Activated naive CD4-positive, alpha-beta T cell treated with anti-CD3 and anti-CD28 coated beads for 36 hours (primary cell): ENCODE measurements around the gene HNRNPA3. TPM values are rescaled to one million over a fixed set of nuclear protein-coding genes. Genes with fewer than 3 reads are reported as not detected.
"Not testable (repeated sequence)": the region's sequence is repeated elsewhere in the genome, so short reads cannot be mapped to it uniquely, and the experiment has no call there.

ENCODE experiments used
- CTCF ChIA-PET: fragments of 350-600 bp; sonication (Branson Sonifier 250); formaldehyde crosslinking; loops from one replicate; lab custom pipeline; 2021; ENCODE audit warnings: antibody characterized with exemption; lab: Charles Lee
- DNase-seq: peaks from one replicate; pipeline ENCODE4 v3.0.0-alpha.2; 2020
- H3K27ac Mint-ChIP-seq: one replicate; pipeline ENCODE4 v1.8.0; 2021; ENCODE audit warnings: mild to moderate bottlenecking, mixed read lengths
- H3K27me3 Mint-ChIP-seq: one replicate; pipeline ENCODE4 v1.8.0; 2021; ENCODE audit warnings: low read depth, mixed read lengths
- H3K36me3 Mint-ChIP-seq: one replicate; pipeline ENCODE4 v1.8.0; 2021; ENCODE audit warnings: low read depth, mixed read lengths
- H3K4me1 Mint-ChIP-seq: one replicate; pipeline ENCODE4 v1.8.0; 2021; ENCODE audit warnings: low read depth, mixed read lengths
- H3K4me3 Mint-ChIP-seq: one replicate; pipeline ENCODE4 v1.8.0; 2021; ENCODE audit warnings: mild to moderate bottlenecking, moderate library complexity, mixed read lengths
- H3K9me3 Mint-ChIP-seq: one replicate; pipeline ENCODE4 v1.8.0; 2021; ENCODE audit warnings: mixed read lengths
- intact Hi-C: fragments of 100-400 bp; cut with micrococcal nuclease; formaldehyde crosslinking; loops from one replicate; pipeline ENCODE4 v1.15.1; 2023
- total RNA-seq, 2 experiments: library from RNA; stranded (reverse); gene quantifications; one replicate each; pipeline ENCODE4 v1.2.3, GENCODE V29; 2021

Gene HNRNPA3
- total RNA-seq, 2 experiments from 2014 or later: 312 to 340 TPM

DNA sequence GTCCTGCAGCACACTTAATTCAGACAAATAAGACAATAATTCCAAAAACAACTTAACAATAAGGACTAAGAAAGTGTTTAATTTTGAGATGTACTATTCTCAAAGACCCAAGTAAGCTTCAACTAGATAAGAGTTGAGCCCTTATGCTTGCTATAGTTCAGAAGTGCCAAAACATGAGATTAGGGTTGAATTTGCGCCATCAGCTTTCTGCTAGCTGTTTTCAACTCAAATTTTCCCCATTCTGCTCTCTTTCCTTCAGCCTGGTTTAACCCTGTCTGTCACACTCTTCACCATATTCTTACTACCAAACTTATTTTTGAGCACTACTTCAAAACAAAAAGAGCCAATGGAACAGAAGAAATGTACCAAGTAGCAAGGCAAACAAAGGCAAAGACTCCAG is 47.8 kb downstream of the HNRNPA3 start:
- Mint-ChIP-seq H3K9me3 (peaks cover 4% of the 10 kb centered on the region), H3K27me3 (no peaks in the 10 kb centered on the region), H3K36me3 (peaks cover 42% of the 10 kb centered on the region), H3K4me3 (peak overlapping the region; percentile 27), H3K27ac (peak overlapping the region; percentile 61), H3K4me1 (peaks cover 64% of the 10 kb centered on the region)
- intact Hi-C loops: no loop called here
- CTCF ChIA-PET: interaction anchor here (0.5 to 1.3 kb wide), 5 partner anchors 8 to 463 kb away, joined by 3 to 5 read pairs (median 4); partner anchors contain the start of gene HNRNPA3
- no peak for DNase-seq

DNA sequence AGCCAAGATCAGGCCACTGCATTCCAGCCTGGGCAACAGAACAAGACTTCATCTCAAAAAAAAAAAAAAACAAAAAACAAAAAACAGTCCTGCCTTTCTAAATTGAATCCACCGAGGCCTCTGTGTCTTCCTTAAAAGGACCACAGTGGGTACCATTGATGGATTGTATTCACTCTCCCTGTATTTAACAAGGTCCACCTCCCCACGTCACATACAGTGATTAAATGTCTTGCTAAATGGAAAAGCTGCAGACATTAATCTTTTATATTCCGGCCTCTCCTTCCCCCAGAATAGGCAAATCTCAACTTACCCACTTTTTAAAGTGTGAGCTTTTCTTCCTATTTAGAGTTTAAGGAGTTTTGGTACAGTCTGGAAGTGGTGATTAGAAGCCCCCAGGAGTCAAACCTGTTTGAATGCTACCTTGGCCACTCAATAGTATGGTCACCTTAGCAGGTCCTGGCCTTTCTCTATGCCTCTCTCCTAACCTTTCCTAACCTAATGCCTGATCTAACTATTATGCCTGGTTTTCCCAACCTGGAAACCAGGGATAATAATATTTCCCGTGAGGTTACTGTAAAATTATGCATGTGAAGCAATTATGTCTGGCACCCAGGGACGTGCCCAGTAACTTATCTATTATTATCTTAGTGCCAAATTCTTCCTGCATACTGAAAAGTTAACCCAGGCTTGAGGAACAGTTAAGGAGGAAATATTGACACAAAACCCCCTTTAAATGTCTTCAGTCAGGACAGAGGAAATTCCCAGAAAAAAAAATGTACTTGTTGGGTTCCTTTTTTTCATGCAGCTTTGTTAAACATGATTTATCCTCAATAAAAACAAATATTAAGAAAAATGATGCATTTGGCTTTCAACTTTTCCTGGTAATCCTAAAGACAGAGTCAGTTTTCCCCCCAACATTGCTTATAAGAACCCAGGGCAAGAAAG is 48.8 kb downstream of the HNRNPA3 start:
- intact Hi-C loops: no loop called here
- peaks cover 63% of the 10 kb centered on the region for H3K4me1 Mint-ChIP-seq
- peaks cover 42% of the 10 kb centered on the region for H3K36me3 Mint-ChIP-seq

DNA sequence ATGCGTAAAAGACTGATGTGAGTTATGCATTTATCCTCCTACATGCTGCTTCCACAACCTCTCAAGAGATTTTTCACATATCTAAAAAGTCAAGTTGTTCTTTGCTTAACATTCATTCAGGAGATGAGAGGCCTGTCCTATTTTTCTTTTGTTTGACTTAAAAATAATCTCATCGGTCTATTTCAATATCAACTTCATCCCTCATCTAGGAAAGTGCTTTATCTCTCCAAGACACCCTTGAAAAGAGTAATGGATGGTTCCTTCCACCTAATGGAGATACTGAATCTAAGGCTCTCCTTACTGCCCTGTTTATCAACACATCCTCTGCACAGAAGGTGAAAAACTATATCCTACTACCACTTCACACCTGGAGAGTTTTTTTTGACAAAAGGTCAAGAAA is 49.5 kb downstream of the HNRNPA3 start:
- peaks cover 62% of the 10 kb centered on the region for H3K4me1 Mint-ChIP-seq
- H3K27me3 Mint-ChIP-seq: no peaks in the 10 kb centered on the region
- intact Hi-C loops: no loop called here
- DNase-seq: no peak
- CTCF ChIA-PET: interaction anchor here (1.1 to 4.4 kb wide), 4 partner anchors 30 to 101 kb away, joined by 3 to 67 read pairs (median 9); no protein-coding TSS in a partner anchor
- peak overlapping the region; percentile 93 for H3K27ac Mint-ChIP-seq
- H3K4me3 Mint-ChIP-seq: peak overlapping the region; percentile 92
- H3K36me3 Mint-ChIP-seq: peaks cover 42% of the 10 kb centered on the region
- H3K9me3 Mint-ChIP-seq: peaks cover 4% of the 10 kb centered on the region

More for the DNA sequence above, 48.8 kb downstream of the HNRNPA3 start:
- Mint-ChIP-seq H3K27ac (peak overlapping the region; percentile 93), H3K9me3 (peaks cover 4% of the 10 kb centered on the region), H3K4me3 (peak overlapping the region; percentile 92), H3K27me3 (no peaks in the 10 kb centered on the region)
- CTCF ChIA-PET: interaction anchor here (0.7 to 2.6 kb wide), 7 partner anchors 9 to 73 kb away, joined by 3 to 12 read pairs (median 4); partner anchors contain the start of gene HNRNPA3
- no peak for DNase-seq

DNA sequence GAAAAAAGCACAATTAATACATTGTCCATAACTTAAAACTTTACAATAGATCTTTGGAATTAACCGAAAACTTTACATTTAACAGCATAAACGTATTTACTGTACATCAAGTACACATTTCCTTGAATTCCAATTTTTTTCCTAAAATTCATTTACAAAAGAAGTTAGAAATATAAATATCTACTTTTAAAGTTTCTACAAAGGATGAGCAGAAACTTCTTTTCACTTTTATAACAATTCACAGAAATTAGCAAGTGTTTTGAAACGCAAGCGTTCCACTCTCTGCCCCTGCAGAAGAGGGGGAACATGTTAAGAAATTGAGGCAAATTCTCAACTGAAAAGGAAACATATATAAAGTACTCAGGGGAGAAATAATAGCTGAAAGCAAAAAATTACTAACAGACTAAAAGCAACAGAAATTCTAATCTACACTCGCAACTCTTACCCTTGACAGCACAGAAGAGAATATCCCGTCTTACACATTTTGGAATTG is 50.4 kb downstream of the HNRNPA3 start:
- Mint-ChIP-seq H3K36me3 (peaks cover 34% of the 10 kb centered on the region), H3K9me3 (peaks cover 4% of the 10 kb centered on the region), H3K27ac (peak overlapping the region; percentile 93), H3K4me1 (peaks cover 58% of the 10 kb centered on the region), H3K27me3 (no peaks in the 10 kb centered on the region), H3K4me3 (peak overlapping the region; percentile 92)
- intact Hi-C loops: loop anchor here (1.0 kb wide), 6 partner anchors 11 to 153 kb away; no protein-coding TSS in a partner anchor
- DNase-seq: no peak
- CTCF ChIA-PET: interaction anchor here (0.6 to 4.4 kb wide), 20 partner anchors 8 to 151 kb away, joined by 3 to 67 read pairs (median 6); no protein-coding TSS in a partner anchor

DNA sequence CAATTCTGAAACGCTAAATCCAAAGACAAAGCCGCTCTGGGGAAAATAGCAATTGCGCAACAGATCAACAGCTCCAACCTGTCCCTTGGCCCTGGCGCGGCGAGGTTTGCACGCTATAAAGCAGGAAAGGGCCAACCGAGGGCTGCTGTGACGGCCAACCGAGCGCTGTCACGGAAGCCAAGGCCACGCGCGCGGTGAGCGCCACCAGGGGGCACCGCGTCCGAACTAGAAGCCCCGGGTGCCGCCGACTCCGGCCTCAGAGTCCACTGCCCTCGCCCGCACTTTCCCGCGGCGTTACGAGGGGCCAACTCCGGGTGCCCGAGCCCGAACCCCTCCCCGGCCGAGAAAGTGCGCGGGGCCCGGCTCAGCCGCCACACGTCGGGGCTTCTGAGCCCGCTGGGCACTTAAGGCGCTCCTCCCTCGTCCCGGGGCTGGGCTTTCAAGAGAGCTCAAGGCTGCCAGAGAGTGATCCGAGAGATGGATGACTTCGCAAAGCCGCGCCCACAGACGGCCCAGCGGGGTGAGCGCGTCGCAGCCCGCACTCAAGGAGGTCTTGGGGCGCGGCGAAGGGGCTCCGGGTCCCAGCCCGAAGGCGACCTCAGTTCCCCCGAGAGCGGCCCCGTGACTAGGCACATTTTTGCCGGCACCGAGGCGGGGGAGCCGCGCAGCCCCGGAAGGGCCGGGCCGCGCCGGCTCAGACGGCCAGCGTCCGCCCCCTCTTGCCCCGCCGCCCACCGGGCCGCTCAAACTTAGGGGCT is 51.0 kb downstream of the HNRNPA3 start:
- CTCF ChIA-PET: interaction anchor here (0.6 to 4.4 kb wide), 26 partner anchors 9 to 151 kb away, joined by 3 to 67 read pairs (median 6); no protein-coding TSS in a partner anchor
- no peaks in the 10 kb centered on the region for H3K9me3 Mint-ChIP-seq
- peak overlapping the region; percentile 99 for H3K27ac Mint-ChIP-seq
- peak overlapping the region; percentile 92 for H3K4me3 Mint-ChIP-seq
- H3K36me3 Mint-ChIP-seq: peaks cover 29% of the 10 kb centered on the region
- DNase-seq: peak; percentile 95
- H3K27me3 Mint-ChIP-seq: no peaks in the 10 kb centered on the region
- H3K4me1 Mint-ChIP-seq: peaks cover 53% of the 10 kb centered on the region
- intact Hi-C loops: loop anchor here (1.0 to 2.0 kb wide), 10 partner anchors 11 to 355 kb away; partner anchors contain the start of genes AGPS and HNRNPA3

DNA sequence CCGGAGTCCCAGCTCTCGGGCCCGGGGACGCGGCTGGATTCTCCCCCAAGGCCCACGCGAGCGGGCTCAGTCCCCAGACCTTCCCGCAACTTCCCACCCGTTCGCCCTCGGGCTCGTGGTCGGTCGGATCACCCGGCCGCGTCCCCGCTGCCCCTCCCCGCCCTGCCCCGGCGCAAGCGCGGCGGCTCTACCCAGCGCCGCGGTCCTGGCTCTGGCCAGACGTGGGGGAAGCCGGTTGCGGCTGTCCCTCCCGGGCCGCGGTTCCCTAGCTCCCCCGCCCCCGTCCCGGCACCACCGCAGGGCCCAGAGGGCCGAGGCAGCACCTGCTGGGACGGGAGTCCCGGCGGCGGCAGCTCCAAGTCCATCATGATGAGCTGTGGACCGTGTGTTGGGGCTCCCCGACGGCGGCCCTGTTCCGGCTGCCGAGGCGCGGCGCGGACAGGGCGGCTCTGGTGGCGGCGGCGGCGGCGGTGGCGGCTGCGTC is 51.7 kb downstream of the HNRNPA3 start:
- Mint-ChIP-seq H3K27me3 (no peaks in the 10 kb centered on the region), H3K4me3 (peak overlapping the region; percentile 92), H3K4me1 (peaks cover 47% of the 10 kb centered on the region), H3K27ac (peak overlapping the region; percentile 99), H3K9me3 (no peaks in the 10 kb centered on the region), H3K36me3 (peaks cover 23% of the 10 kb centered on the region)
- intact Hi-C loops: loop anchor here (1.0 to 2.0 kb wide), 4 partner anchors 52 to 355 kb away; partner anchors contain the start of genes AGPS and HNRNPA3
- CTCF ChIA-PET: interaction anchor here (0.6 to 4.4 kb wide), 31 partner anchors 8 to 150 kb away, joined by 3 to 67 read pairs (median 5); no protein-coding TSS in a partner anchor
- DNase-seq: no peak

DNA sequence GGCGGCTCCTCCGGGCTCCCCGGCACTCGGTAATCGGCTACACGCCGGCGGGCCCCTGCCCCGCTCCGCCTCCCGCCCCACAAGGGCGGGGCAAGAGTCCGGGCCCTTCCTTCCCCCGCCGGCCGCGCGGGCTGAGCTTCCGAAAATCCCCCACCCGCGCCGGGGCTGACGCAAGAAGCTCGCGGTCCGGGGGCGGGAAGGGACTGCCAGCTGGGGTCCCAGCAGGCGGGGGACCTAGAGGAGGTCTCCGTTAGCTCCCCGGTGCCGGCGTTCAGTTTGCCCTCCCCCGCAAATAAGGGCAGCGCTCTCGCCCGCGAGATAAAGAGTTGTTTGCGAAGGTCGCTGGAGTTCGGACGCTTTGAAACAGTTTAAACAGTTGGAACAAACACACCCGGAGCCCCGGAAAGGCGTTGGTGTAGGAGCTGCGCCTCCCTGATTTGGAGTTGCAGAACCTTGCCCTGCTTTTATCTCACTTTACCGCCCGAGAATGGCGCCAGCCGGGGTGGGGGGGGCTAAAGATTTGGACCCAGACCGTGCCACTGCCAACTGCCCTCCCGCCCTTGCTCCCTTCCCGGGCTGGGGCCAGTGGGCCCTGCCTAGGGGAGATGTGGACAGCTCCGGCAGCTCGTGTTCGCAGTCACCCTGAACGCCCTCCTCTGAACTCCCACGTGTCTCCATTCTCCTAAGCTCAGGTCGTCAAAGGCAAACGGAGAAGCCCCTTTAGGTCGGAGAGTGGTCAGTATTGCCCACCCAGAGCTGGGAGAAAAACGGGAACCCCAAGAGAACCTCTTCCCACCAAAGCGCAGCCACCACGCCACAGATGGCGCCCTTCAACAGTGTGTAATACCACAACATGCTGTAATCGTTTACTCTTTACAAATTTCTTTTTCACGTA is 52.3 kb downstream of the HNRNPA3 start, which contains the start of gene NFE2L2:
Gene NFE2L2 (minus strand): TSS at position 35 of the 895 bp plus-strand sequence. CDS start 151 bp downstream, outside the sequence.
- Mint-ChIP-seq H3K36me3 (peaks cover 23% of the 10 kb centered on the region), H3K4me3 (peak within 1 kb of the TSS; percentile 92), H3K27me3 (no peaks in the 10 kb centered on the region), H3K4me1 (peaks cover 47% of the 10 kb centered on the region), H3K9me3 (no peaks in the 10 kb centered on the region), H3K27ac (peak within 1 kb of the TSS; percentile 99)
- intact Hi-C loops: loop anchor here (1.0 to 2.0 kb wide), 5 partner anchors 25 to 354 kb away; partner anchors contain the start of genes AGPS and HNRNPA3
- peak; percentile 95 for DNase-seq
- CTCF ChIA-PET: interaction anchor here (0.6 to 4.4 kb wide), 24 partner anchors 9 to 149 kb away, joined by 3 to 67 read pairs (median 4); no protein-coding TSS in a partner anchor

DNA sequence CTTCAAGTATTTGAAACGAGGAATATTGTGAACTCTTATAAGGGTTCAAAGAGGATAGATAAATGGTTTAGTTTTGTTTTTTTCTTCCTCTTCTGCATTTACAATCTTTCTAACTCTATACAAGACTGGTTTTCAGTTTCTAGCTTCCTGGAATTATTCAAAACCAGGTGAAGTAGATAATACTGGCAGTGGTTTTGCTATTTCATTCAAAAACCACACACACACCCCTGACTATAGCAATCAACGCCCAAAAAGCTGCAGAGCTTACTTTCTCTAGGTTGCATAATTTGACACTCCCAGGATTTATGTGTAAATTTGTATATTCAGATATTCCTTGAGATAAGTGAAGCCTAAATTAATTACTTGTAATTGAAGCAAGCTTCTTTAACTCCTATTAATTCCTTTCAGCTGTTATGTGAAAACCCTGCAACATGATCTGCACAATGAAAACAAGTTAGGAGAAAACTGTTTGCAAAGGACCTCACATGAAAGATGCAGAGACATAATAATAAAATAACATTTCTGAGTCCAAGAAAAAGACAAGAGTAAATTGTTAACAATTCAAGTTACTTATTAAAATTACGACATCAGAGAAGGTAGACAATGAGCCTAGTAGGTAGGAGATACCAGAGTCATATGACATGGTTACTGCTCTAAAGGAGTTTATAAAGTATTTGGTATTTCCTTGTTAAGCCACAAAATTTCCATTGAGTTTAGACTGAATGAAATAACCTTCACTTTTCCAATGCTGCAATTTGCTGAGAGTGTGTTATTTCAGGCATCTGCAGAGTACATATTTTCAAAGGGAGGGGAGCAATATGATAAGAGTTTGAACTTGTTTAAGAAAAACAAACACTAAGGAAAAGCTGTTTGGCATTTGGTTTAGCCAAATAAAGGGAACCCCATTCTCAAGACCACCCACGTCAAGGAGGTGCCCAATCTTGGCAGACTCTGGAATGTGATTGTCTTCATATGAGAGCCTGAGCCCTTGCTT is 53.5 kb downstream of the HNRNPA3 start:
- CTCF ChIA-PET: interaction anchor here (0.8 to 4.4 kb wide), 8 partner anchors 8 to 148 kb away, joined by 3 to 67 read pairs (median 6); no protein-coding TSS in a partner anchor
- H3K27me3 Mint-ChIP-seq: no peaks in the 10 kb centered on the region
- intact Hi-C loops: loop anchor here (1.0 to 2.0 kb wide), 3 partner anchors 24 to 353 kb away; partner anchors contain the start of gene AGPS
- no peak for DNase-seq
- H3K9me3 Mint-ChIP-seq: no peaks in the 10 kb centered on the region
- peak overlapping the region; percentile 92 for H3K4me3 Mint-ChIP-seq
- H3K36me3 Mint-ChIP-seq: peaks cover 16% of the 10 kb centered on the region
- peak overlapping the region; percentile 99 for H3K27ac Mint-ChIP-seq
- peaks cover 41% of the 10 kb centered on the region for H3K4me1 Mint-ChIP-seq

DNA sequence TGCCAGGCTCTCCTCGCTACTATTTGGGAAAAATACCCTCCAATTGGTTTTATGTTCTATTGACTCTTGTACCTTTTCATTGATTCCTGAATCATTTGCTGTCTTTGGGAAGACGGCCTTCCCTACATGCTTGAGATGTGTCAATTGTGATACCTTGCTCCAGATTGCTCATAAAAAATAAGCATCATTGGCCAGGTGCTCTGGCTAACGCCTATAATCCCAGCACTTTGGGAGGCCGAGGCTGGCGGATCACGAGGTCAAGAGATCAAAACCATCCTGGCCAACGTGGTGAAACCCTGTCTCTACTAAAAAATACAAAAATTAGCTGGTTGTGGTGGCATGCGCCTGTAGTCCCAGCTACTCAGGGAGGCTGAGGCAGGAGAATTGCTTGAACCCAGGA is 54.4 kb downstream of the HNRNPA3 start:
- H3K27me3 Mint-ChIP-seq, DNase-seq, H3K4me3 Mint-ChIP-seq, H3K27ac Mint-ChIP-seq, H3K9me3 Mint-ChIP-seq, intact Hi-C loops, CTCF ChIA-PET, H3K36me3 Mint-ChIP-seq: not testable (repeated sequence)
- peaks cover 33% of the 10 kb centered on the region for H3K4me1 Mint-ChIP-seq
